Hepatocyte (in vitro differentiated cells): ENCODE data around the gene SCGN. TPM values are rescaled to one million over a fixed set of nuclear protein-coding genes. Genes with fewer than 3 reads are reported as not detected.

ENCODE experiments used
- DNase-seq: peaks from one replicate; pipeline ENCODE4 v3.0.0-alpha.2; 2016; ENCODE audit warnings: low spot score
- H2AFZ ChIP-seq: fragments of 200-600 bp; sonication (generic); 2 replicates; pipeline ENCODE4 v1.6.0; 2016; ENCODE audit warnings: antibody characterized with exemption, mild to moderate bottlenecking
- H3K27ac ChIP-seq: fragments of 200-600 bp; sonication (generic); 2 replicates; pipeline ENCODE4 v1.5.1; 2016; ENCODE audit warnings: mild to moderate bottlenecking
- H3K27me3 ChIP-seq: fragments of 200-600 bp; sonication (generic); 2 replicates; pipeline ENCODE4 v1.6.1; 2016
- H3K36me3 ChIP-seq: fragments of 200-600 bp; sonication (generic); replicated peaks from 2 replicates; pipeline ENCODE4 v1.5.1; 2016; ENCODE audit warnings: low read depth; ENCODE audit not compliant: insufficient read depth
- H3K4me1 ChIP-seq: fragments of 200-600 bp; sonication (generic); 2 replicates; pipeline ENCODE4 v1.5.1; 2016; ENCODE audit warnings: mild to moderate bottlenecking, moderate library complexity; ENCODE audit not compliant: insufficient read depth
- H3K4me2 ChIP-seq: fragments of 200-600 bp; sonication (generic); 2 replicates; pipeline ENCODE4 v1.6.0; 2016
- H3K4me3 ChIP-seq: fragments of 200-600 bp; sonication (generic); 2 replicates; pipeline ENCODE4 v1.5.1; 2016; ENCODE audit warnings: mild to moderate bottlenecking
- H3K79me2 ChIP-seq: fragments of 200-600 bp; sonication (generic); 2 replicates; pipeline ENCODE4 v1.6.0; 2017; ENCODE audit warnings: mild to moderate bottlenecking
- H3K9me2 ChIP-seq: fragments of 200-600 bp; sonication (generic); replicated peaks from 2 replicates; pipeline ENCODE4 v1.6.0; 2017; ENCODE audit warnings: mild to moderate bottlenecking; ENCODE audit not compliant: insufficient read depth
- H3K9me3 ChIP-seq: fragments of 200-600 bp; sonication (generic); 2 replicates; pipeline ENCODE4 v1.5.1; 2016; ENCODE audit warnings: low read depth, mild to moderate bottlenecking
- H4K20me1 ChIP-seq: fragments of 200-600 bp; sonication (generic); 2 replicates; pipeline ENCODE4 v1.6.0; 2016; ENCODE audit warnings: mild to moderate bottlenecking; ENCODE audit not compliant: insufficient read depth, poor library complexity, severe bottlenecking
- CTCF ChIP-seq: fragments of 200-600 bp; sonication (generic); IDR thresholded peaks from 2 replicates; pipeline ENCODE4 v1.5.1; 2016; ENCODE audit warnings: antibody characterized with exemption, mild to moderate bottlenecking; ENCODE audit not compliant: poor library complexity
- EZH2 ChIP-seq: fragments of 200-600 bp; sonication (generic); IDR thresholded peaks from 2 replicates; pipeline ENCODE4 v1.6.1; 2016; ENCODE audit warnings: antibody characterized with exemption, mild to moderate bottlenecking, borderline replicate concordance
- EZH2phosphoT487 ChIP-seq: fragments of 200-600 bp; sonication (generic); IDR thresholded peaks from one replicate; pipeline ENCODE4 v1.6.1; 2018; ENCODE audit warnings: antibody characterized with exemption, mild to moderate bottlenecking, low read depth, moderate library complexity; ENCODE audit not compliant: unreplicated experiment, severe bottlenecking
- WGBS: methylation state at CpG from one replicate; pipeline ENCODE4 v1.1.6; 2016; ENCODE audit warnings: low lambda C conversion rate; ENCODE audit errors: missing lambda C conversion rate; 5-methylcytosine and 5-hydroxymethylcytosine counted together
- polyA plus RNA-seq: library from polyadenylated mRNA; unstranded; fragments of >200 nt; fragmentation: Nextera tagmentation; extraction: Ambion mirVana; gene quantifications from 2 replicates; pipeline ENCODE4 v1.2.1, GENCODE V29; 2016
- total RNA-seq: library from RNA; depleted of rRNA; stranded (reverse); fragments of >200 nt; gene quantifications from 2 replicates; pipeline ENCODE4 v1.2.3, GENCODE V29; 2014

Gene SCGN
- total and polyA plus RNA-seq, 2 experiments from 2014 or later, result 14.2 to 25.9 TPM

- Histone ChIP-seq H3K9me3 (no peaks in the 10 kb centered on the region), H3K27me3 (no peaks in the 10 kb centered on the region), H3K9me2 (no peaks in the 10 kb centered on the region), H3K4me2 (no peak overlapping the region), H4K20me1 (no peaks in the 10 kb centered on the region), H3K36me3 (no peaks in the 10 kb centered on the region), H3K79me2 (no peaks in the 10 kb centered on the region), H2AFZ (no peak overlapping the region), H3K4me1 (peaks cover 15% of the 10 kb centered on the region), H3K4me3 (no peak overlapping the region), H3K27ac (peak overlapping the region; percentile 70)
- DNase-seq, result no peak
- 51% methylated on average over 4 of the region's 4 CpGs for WGBS
- TF ChIP-seq EZH2phosphoT487, result no peak
- TF ChIP-seq CTCF, result no peak
- no peak for TF ChIP-seq EZH2
These were observed 7.8 kb downstream of the SCGN start for GRCh38 chr6:25659633-25660368.

GRCh38 chr6:25660512-25660911, 8.5 kb downstream of the SCGN start:
- H3K27ac ChIP-seq, result peak overlapping the region; percentile 70
- H3K4me2 ChIP-seq, result peak overlapping the region; percentile 66
- H2AFZ ChIP-seq, result no peak overlapping the region
- H3K4me3 ChIP-seq, result no peak overlapping the region
- no peak for TF ChIP-seq EZH2phosphoT487
- no peak for TF ChIP-seq CTCF
- TF ChIP-seq EZH2, result no peak
- no peaks in the 10 kb centered on the region for H3K9me2 ChIP-seq
- H3K4me1 ChIP-seq, result peaks cover 15% of the 10 kb centered on the region
- H3K27me3 ChIP-seq, result no peaks in the 10 kb centered on the region
- H4K20me1 ChIP-seq, result no peaks in the 10 kb centered on the region
- H3K36me3 ChIP-seq, result no peaks in the 10 kb centered on the region
- no peaks in the 10 kb centered on the region for H3K79me2 ChIP-seq
- H3K9me3 ChIP-seq, result no peaks in the 10 kb centered on the region
- DNase-seq, result peak; percentile 74

- no peaks in the 10 kb centered on the region for H3K27me3 ChIP-seq
- peak overlapping the region; percentile 66 for H3K4me2 ChIP-seq
- H3K27ac ChIP-seq, result peak overlapping the region; percentile 65
- peaks cover 15% of the 10 kb centered on the region for H3K4me1 ChIP-seq
- H3K9me2 ChIP-seq, result no peaks in the 10 kb centered on the region
- no peak overlapping the region for H2AFZ ChIP-seq
- TF ChIP-seq EZH2, result no peak
- TF ChIP-seq CTCF, result no peak
- TF ChIP-seq EZH2phosphoT487, result no peak
- H4K20me1 ChIP-seq, result no peaks in the 10 kb centered on the region
- no peaks in the 10 kb centered on the region for H3K9me3 ChIP-seq
- WGBS, result 55% methylated on average over 5 of the region's 5 CpGs
- no peaks in the 10 kb centered on the region for H3K36me3 ChIP-seq
- no peak overlapping the region for H3K4me3 ChIP-seq
- H3K79me2 ChIP-seq, result no peaks in the 10 kb centered on the region
- DNase-seq, result no peak
These were observed 9.2 kb downstream of the SCGN start for GRCh38 chr6:25661129-25661779.
